A549 (cell line): Measurements from ENCODE around the gene ECE1.

Source experiments
- EP300 ChIP-seq, 2 experiments: fragments of >200 bp; sonication (Bioruptor Twin); formaldehyde crosslinking; IDR thresholded peaks; 2 replicates in 1 of 2; 3 replicates in 1 of 2; pipeline ENCODE4 v1.6.1; 2016 to 2017
- ESRRA ChIP-seq: fragments of 150-350 bp; IDR thresholded peaks from 2 replicates; pipeline ENCODE4 v1.6.1; 2014; ENCODE audit warnings: mild to moderate bottlenecking, low read length, borderline replicate concordance
- KDM1A ChIP-seq: fragments of 200-600 bp; sonication (generic); IDR thresholded peaks from 2 replicates; pipeline ENCODE4 v1.6.1; 2016; ENCODE audit warnings: low read depth, mild to moderate bottlenecking
- MAFK ChIP-seq: fragments of 450-650 bp; IDR thresholded peaks from 2 replicates; pipeline ENCODE4 v1.6.1; 2014; ENCODE audit not compliant: partially characterized antibody
- MAZ ChIP-seq: fragments of 150-350 bp; IDR thresholded peaks from 2 replicates; pipeline ENCODE4 v1.6.1; 2014; ENCODE audit warnings: antibody characterized with exemption, low read depth, low read length, borderline replicate concordance
- POLR2A ChIP-seq: IDR thresholded peaks from 2 replicates; pipeline ENCODE4 v1.6.1; 2012; ENCODE audit warnings: mild to moderate bottlenecking, low read length
- RCOR1 ChIP-seq: fragments of 150-350 bp; IDR thresholded peaks from 2 replicates; pipeline ENCODE4 v1.6.1; 2014; ENCODE audit warnings: antibody characterized with exemption, low read length, low read depth
- TF ChIP-seq, protein P1 (sequence below): fragments of >200 bp; sonication (Bioruptor Twin); formaldehyde crosslinking; IDR thresholded peaks from 3 replicates; pipeline ENCODE4 v1.5.1; 2016
- TF ChIP-seq, protein P2 (sequence below): IDR thresholded peaks from 2 replicates; pipeline ENCODE4 v1.6.1; 2012

GRCh38 chr1:21269461-21270085 lies 20.7 kb downstream of the ECE1 start:
- TF ChIP-seq MAZ (no peak), EP300 (IDR thresholded peaks at IDR 0.05) (no peak), MAFK (no peak), POLR2A (no peak), KDM1A (no peak), ESRRA (no peak), RCOR1 (no peak)
- TF ChIP-seq, protein P1, sequence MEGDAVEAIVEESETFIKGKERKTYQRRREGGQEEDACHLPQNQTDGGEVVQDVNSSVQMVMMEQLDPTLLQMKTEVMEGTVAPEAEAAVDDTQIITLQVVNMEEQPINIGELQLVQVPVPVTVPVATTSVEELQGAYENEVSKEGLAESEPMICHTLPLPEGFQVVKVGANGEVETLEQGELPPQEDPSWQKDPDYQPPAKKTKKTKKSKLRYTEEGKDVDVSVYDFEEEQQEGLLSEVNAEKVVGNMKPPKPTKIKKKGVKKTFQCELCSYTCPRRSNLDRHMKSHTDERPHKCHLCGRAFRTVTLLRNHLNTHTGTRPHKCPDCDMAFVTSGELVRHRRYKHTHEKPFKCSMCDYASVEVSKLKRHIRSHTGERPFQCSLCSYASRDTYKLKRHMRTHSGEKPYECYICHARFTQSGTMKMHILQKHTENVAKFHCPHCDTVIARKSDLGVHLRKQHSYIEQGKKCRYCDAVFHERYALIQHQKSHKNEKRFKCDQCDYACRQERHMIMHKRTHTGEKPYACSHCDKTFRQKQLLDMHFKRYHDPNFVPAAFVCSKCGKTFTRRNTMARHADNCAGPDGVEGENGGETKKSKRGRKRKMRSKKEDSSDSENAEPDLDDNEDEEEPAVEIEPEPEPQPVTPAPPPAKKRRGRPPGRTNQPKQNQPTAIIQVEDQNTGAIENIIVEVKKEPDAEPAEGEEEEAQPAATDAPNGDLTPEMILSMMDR: no peak
- TF ChIP-seq, protein P2, sequence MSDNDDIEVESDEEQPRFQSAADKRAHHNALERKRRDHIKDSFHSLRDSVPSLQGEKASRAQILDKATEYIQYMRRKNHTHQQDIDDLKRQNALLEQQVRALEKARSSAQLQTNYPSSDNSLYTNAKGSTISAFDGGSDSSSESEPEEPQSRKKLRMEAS: no peak
